Kidney (tissue), 14 donors: ENCODE results near the gene PRLH. TPM values are rescaled to one million over a fixed set of nuclear protein-coding genes. Genes with fewer than 3 reads are reported as not detected.
A peak's percentile ranks its signal among the peaks of the same experiment; 100 is the strongest.

Source experiments
- DNase-seq, 5 donors: peaks; one replicate each; pipeline ENCODE4 v3.0.0-alpha.2; 2013 to 2020
- FAIRE-seq: peaks from 2 replicates; lab custom pipeline; 2012; peaks lifted over from hg19 to GRCh38; lab: Jason Lieb, UNC
- H3K27ac ChIP-seq, 2 donors: one replicate each; pipeline ENCODE4 v1.7.0; 2013; ENCODE audit warnings: low read depth in 2 of 2, low read length in 2 of 2, inconsistent platforms in 1 of 2
- H3K27me3 ChIP-seq: one replicate; pipeline ENCODE4 v1.7.1; 2013; ENCODE audit warnings: low read length, inconsistent platforms; ENCODE audit not compliant: control insufficient read depth, insufficient read depth
- H3K36me3 ChIP-seq, 3 donors: one replicate each; pipeline versions ENCODE4 v1.7.0 to v1.7.1; 2013; ENCODE audit warnings: low read length in 3 of 3, control low read depth in 1 of 3, inconsistent platforms in 1 of 3; ENCODE audit not compliant: insufficient read depth in 3 of 3, control insufficient read depth in 2 of 3
- H3K4me1 ChIP-seq, 3 donors: one replicate each; pipeline versions ENCODE4 v1.7.0 to v1.7.1; 2013; ENCODE audit warnings: low read length in 3 of 3, inconsistent platforms in 1 of 3, low read depth in 1 of 3; ENCODE audit not compliant: control insufficient read depth in 2 of 3, insufficient read depth in 2 of 3
- H3K4me3 ChIP-seq, 3 donors: one replicate each; pipeline versions ENCODE4 v1.7.0 to v1.8.1; 2013; ENCODE audit warnings: low read length in 3 of 3, control low read depth in 1 of 3, inconsistent platforms in 1 of 3
- H3K9ac ChIP-seq, 3 donors: one replicate each; pipeline versions ENCODE4 v1.7.0 to v1.7.1; 2013; ENCODE audit warnings: low read length in 3 of 3, control low read depth in 1 of 3, inconsistent platforms in 1 of 3
- H3K9me3 ChIP-seq, 3 donors: one replicate each; pipeline versions ENCODE4 v1.7.0 to v1.7.1; 2013; ENCODE audit warnings: low read length in 3 of 3, control low read depth in 1 of 3, inconsistent platforms in 1 of 3; ENCODE audit not compliant: control insufficient read depth in 2 of 3, insufficient read depth in 1 of 3
- intact Hi-C: fragments of 100-400 bp; cut with DNase I; formaldehyde crosslinking; loops from one replicate; pipeline ENCODE4 v1.11.1; 2022
- polyA plus RNA-seq: library from polyadenylated mRNA; stranded (reverse); fragments of 350-450 nt; fragmentation: Illumina TruSeq; extraction: RNeasy Lipid Tissue Mini Kit (QIAGEN cat#74804); gene quantifications from one replicate; pipeline ENCODE4 v1.2.3, GENCODE V29; 2014; ENCODE audit warnings: low read depth, low replicate concordance; ENCODE audit not compliant: insufficient read depth
- total RNA-seq: library from RNA; stranded (reverse); fragmentation: NEBNext Ultra II Directional; extraction: Animal tissue kit (Norgen Biotek cat#: 25700); gene quantifications from one replicate; pipeline ENCODE4 v1.2.1, GENCODE V29; 2021
- TF ChIP-seq, protein P1 (sequence below): IDR thresholded peaks from 3 replicates; pipeline ENCODE4 v1.5.1; 2012; ENCODE audit warnings: mild to moderate bottlenecking, moderate library complexity, borderline replicate concordance; ENCODE audit not compliant: insufficient read depth; ENCODE audit errors: extremely low read depth
- donor health status: control.
- donor health status: control.
- donor health status: control.
- donor health status: control.
- donor health status: control.
- donor health status: DM: yes; HTN: yes; CAD: no.
- donor health status: Normal renal cell carcinoma (clear cell type).

The PRLH gene
- total and polyA plus RNA-seq, 2 donors from 2014 or later, result not detected

DNA sequence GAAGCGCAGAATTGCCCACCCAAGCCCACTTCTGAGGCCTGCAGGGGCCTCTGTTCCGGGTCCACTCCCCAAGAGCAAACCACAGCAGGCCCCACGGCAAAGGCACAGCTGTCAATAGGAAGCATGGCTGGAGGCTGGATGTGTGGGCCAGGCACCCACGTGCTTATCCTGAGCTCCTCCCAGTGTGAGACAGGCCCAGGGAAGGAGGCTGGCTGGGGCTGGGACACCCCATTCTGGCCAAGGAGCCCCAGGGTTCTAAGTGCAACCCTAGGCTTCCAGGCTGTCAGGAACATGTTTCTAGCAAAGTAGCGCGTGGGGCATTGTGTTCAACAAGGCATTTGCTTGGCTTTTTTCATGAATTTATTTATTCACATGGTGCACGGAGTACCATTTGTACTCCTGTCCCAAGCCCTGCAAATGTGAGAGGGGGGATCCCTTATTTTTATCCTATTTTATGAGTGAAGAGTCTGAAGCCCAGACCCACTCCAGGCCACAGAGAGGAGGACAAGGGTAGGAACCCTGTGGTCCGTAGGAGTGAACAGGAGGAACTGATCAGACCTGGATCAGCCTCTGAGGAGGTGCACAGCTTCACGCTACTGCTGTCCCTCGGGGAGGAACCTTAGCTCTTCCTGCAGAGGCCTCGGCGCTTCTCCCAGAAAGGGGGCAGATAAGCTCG, 30.3 kb downstream of the PRLH start:
- no peaks in the 10 kb centered on the region for H3K36me3 ChIP-seq
- TF ChIP-seq, protein P1, sequence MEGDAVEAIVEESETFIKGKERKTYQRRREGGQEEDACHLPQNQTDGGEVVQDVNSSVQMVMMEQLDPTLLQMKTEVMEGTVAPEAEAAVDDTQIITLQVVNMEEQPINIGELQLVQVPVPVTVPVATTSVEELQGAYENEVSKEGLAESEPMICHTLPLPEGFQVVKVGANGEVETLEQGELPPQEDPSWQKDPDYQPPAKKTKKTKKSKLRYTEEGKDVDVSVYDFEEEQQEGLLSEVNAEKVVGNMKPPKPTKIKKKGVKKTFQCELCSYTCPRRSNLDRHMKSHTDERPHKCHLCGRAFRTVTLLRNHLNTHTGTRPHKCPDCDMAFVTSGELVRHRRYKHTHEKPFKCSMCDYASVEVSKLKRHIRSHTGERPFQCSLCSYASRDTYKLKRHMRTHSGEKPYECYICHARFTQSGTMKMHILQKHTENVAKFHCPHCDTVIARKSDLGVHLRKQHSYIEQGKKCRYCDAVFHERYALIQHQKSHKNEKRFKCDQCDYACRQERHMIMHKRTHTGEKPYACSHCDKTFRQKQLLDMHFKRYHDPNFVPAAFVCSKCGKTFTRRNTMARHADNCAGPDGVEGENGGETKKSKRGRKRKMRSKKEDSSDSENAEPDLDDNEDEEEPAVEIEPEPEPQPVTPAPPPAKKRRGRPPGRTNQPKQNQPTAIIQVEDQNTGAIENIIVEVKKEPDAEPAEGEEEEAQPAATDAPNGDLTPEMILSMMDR, result no peak
- FAIRE-seq, result no peak
- peaks cover 0 to 9% (median 6%) of the 10 kb centered on the region in 3 donors for H3K4me1 ChIP-seq
- no peak overlapping the region for H3K9ac ChIP-seq
- peak in 1 of 5 donors; percentile 34 for DNase-seq
- no peak overlapping the region for H3K4me3 ChIP-seq
- H3K9me3 ChIP-seq, result no peaks in the 10 kb centered on the region
- intact Hi-C loops, result no loop called here
- H3K27ac ChIP-seq, result no peak overlapping the region
- no peaks in the 10 kb centered on the region for H3K27me3 ChIP-seq

DNA sequence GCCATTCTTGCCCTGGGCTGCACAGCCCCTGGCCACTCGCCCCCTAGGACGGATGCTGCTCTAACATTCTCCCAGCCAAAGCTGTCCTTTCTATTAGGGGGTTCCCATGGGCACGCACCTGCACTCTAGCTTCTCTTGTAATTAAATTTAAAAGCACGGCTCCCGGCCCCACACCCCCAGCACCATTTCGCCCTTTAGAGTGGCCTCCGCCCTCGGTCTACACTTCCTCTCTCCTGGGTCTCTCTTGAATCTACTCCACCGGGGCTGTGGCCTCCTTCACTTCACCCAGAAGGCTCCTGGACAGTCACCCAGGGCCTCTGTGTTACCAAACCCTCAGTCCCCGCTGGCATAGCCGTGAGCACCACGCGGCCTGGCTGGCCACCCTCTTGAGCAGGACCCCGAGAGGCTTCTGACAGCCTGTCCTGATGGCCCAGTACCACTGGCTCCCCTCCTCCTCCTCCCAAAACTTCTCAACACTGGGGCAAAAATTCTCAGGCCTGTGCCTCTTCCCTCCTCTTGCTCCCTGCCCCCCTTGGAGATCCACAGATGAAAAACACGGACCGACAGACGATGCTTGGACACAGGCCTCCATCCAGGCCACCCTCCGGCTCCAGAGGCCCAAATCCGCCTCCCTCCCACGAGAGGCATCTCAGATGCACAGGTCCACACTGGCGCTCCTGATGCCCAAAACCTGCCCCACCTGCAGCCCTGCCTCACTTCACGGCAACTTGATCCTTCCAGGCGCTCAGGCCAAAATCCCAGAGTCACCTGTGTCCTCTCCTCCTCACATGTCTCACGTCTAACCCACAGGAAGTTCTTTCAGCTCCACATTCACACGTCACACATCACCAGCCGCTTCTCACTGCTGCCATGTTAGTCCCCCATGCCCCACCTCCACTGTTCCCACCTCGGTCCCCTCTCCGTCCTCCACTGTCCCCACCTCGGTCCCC, 31.1 kb downstream of the PRLH start:
- TF ChIP-seq, protein P1, result no peak
- H3K9me3 ChIP-seq, result no peaks in the 10 kb centered on the region
- no peak for FAIRE-seq
- DNase-seq, result peak in 2 of 5 donors; percentile 35 to 63
- peaks cover 0 to 6% (median 6%) of the 10 kb centered on the region in 3 donors for H3K4me1 ChIP-seq
- H3K36me3 ChIP-seq, result no peaks in the 10 kb centered on the region
- no peak overlapping the region for H3K9ac ChIP-seq
- H3K4me3 ChIP-seq, result no peak overlapping the region
- no peak overlapping the region for H3K27ac ChIP-seq
- no peaks in the 10 kb centered on the region for H3K27me3 ChIP-seq
- intact Hi-C loops, result no loop called here

DNA sequence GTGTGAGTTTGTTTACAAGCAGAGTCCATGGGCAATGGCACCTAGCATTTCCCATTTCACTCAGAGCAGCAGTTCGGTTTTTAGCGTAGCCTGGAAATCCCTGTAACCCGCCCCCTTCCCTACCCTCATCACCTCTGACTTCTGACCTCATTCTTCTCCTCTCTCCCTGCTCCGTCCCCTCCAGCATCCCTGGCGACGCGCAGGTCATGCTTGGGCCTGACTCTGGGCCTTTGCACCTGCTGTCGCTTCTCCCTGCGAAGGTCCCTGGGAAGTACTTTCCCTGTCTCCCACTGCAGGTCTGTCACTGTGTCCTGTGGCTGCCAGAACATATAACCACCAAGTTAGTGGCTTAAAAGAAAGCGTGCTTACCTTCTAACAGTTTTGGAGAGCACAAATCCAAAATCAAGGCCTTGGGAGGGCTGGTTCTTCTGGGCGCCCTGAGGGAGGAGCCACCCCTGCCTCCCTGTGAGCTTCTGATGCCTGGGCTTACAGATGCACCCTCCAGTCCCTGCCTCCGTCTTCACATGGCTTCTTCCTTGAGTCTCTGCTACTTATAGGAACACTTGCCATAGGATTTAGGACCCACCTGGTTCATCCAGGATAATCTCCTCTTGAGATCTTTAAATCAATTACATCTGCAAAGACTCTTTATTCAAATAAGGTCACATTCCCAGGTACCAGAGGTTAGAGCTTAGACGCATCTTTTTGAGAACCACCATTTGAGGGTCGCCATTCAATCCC, 32.3 kb downstream of the PRLH start:
- Histone ChIP-seq H3K36me3 (no peaks in the 10 kb centered on the region), H3K9ac (no peak overlapping the region), H3K9me3 (no peaks in the 10 kb centered on the region), H3K27me3 (no peaks in the 10 kb centered on the region), H3K4me3 (no peak overlapping the region), H3K27ac (no peak overlapping the region), H3K4me1 (peaks cover 0 to 9% (median 6%) of the 10 kb centered on the region in 3 donors)
- DNase-seq (peak in 1 of 5 donors; percentile 24), FAIRE-seq (no peak)
- TF ChIP-seq, protein P1, result no peak
- intact Hi-C loops, result no loop called here
